Astrocyte (in vitro differentiated cells and primary cell): Measurements from ENCODE around the gene GRIN3A. TPM values are rescaled to one million over a fixed set of nuclear protein-coding genes. Genes with fewer than 3 reads are reported as not detected.

ENCODE experiments used
- DNase-seq: peaks from one replicate; pipeline ENCODE4 v3.0.0-alpha.2; 2010; ENCODE audit warnings: low read depth
- FAIRE-seq: peaks from 2 replicates; lab custom pipeline; 2011; peaks lifted over from hg19 to GRCh38; lab: Jason Lieb, UNC
- H2AFZ ChIP-seq: 2 replicates; pipeline ENCODE4 v1.6.0; 2012; ENCODE audit warnings: low read depth, low read length, inconsistent platforms
- H3K27ac ChIP-seq: 2 replicates; pipeline ENCODE4 v1.5.1; 2011; ENCODE audit warnings: low read depth, low read length, inconsistent platforms
- H3K27me3 ChIP-seq: 2 replicates; pipeline ENCODE4 v1.6.0; 2011; ENCODE audit warnings: low read length, inconsistent platforms; ENCODE audit not compliant: insufficient read depth
- H3K36me3 ChIP-seq: 2 replicates; pipeline ENCODE4 v1.5.1; 2011; ENCODE audit warnings: low read length, inconsistent platforms; ENCODE audit not compliant: insufficient read depth
- H3K4me1 ChIP-seq: 2 replicates; pipeline ENCODE4 v1.5.1; 2011; ENCODE audit warnings: low read length, inconsistent platforms; ENCODE audit not compliant: insufficient read depth
- H3K4me2 ChIP-seq: 2 replicates; pipeline ENCODE4 v1.6.0; 2012; ENCODE audit warnings: low read length, inconsistent platforms
- H3K4me3 ChIP-seq: 2 replicates; pipeline ENCODE4 v1.5.1; 2011; ENCODE audit warnings: low read depth, mild to moderate bottlenecking, low read length, inconsistent platforms; ENCODE audit not compliant: insufficient read depth
- H3K79me2 ChIP-seq: 2 replicates; pipeline ENCODE4 v1.6.0; 2012; ENCODE audit warnings: mild to moderate bottlenecking, low read length, inconsistent platforms; ENCODE audit not compliant: insufficient read depth
- H3K9ac ChIP-seq: 2 replicates; pipeline ENCODE4 v1.6.0; 2012; ENCODE audit warnings: mild to moderate bottlenecking, low read length, inconsistent platforms
- H3K9me3 ChIP-seq: 2 replicates; pipeline ENCODE4 v1.5.1; 2012; ENCODE audit warnings: low read depth, mild to moderate bottlenecking, low read length, inconsistent platforms; ENCODE audit not compliant: insufficient read depth
- H4K20me1 ChIP-seq: 2 replicates; pipeline ENCODE4 v1.6.0; 2012; ENCODE audit warnings: low read length, inconsistent platforms; ENCODE audit not compliant: insufficient read depth
- H3K27ac Mint-ChIP-seq: one replicate; pipeline ENCODE4 v1.8.0; 2021; ENCODE audit warnings: mild to moderate bottlenecking, mixed read lengths; ENCODE audit not compliant: unreplicated experiment
- H3K27me3 Mint-ChIP-seq: one replicate; pipeline ENCODE4 v1.8.0; 2021; ENCODE audit warnings: low read depth, mixed read lengths; ENCODE audit not compliant: unreplicated experiment
- H3K36me3 Mint-ChIP-seq: one replicate; pipeline ENCODE4 v1.8.0; 2021; ENCODE audit warnings: low read depth, mixed read lengths; ENCODE audit not compliant: unreplicated experiment
- H3K4me1 Mint-ChIP-seq: one replicate; pipeline ENCODE4 v1.8.0; 2021; ENCODE audit warnings: low read depth, mixed read lengths; ENCODE audit not compliant: unreplicated experiment
- H3K4me3 Mint-ChIP-seq: one replicate; pipeline ENCODE4 v1.8.0; 2021; ENCODE audit warnings: mild to moderate bottlenecking, moderate library complexity, mixed read lengths; ENCODE audit not compliant: unreplicated experiment
- H3K9me3 Mint-ChIP-seq: one replicate; pipeline ENCODE4 v1.8.0; 2021; ENCODE audit warnings: mild to moderate bottlenecking, mixed read lengths; ENCODE audit not compliant: unreplicated experiment
- CTCF ChIP-seq: IDR thresholded peaks from 2 replicates; pipeline ENCODE4 v1.5.1; 2011; ENCODE audit warnings: low read depth, mild to moderate bottlenecking, inconsistent platforms, low read length, moderate library complexity; ENCODE audit not compliant: insufficient read depth
- EZH2 ChIP-seq: IDR thresholded peaks from 2 replicates; pipeline ENCODE4 v1.6.1; 2012; ENCODE audit warnings: mild to moderate bottlenecking, low read length, inconsistent platforms; ENCODE audit not compliant: insufficient read depth
- total RNA-seq: library from RNA; stranded (reverse); gene quantifications from 2 replicates; pipeline ENCODE4 v1.2.1, GENCODE V29; 2021

GRIN3A gene
- total RNA-seq, 1 donor from 2014 or later, result not detected

GRCh38 chr9:101671567-101671966 lies 66.9 kb downstream of the GRIN3A start:
- Mint-ChIP-seq H3K36me3 (no peaks in the 10 kb centered on the region), H3K27ac (no peak overlapping the region), H3K4me3 (no peak overlapping the region), H3K9me3 (no peaks in the 10 kb centered on the region), H3K4me1 (no peaks in the 10 kb centered on the region), H3K27me3 (no peaks in the 10 kb centered on the region)
- Histone ChIP-seq H3K27me3 (no peaks in the 10 kb centered on the region), H3K9me3 (no peaks in the 10 kb centered on the region), H3K4me1 (no peaks in the 10 kb centered on the region), H4K20me1 (no peaks in the 10 kb centered on the region), H3K79me2 (no peaks in the 10 kb centered on the region), H2AFZ (no peak overlapping the region), H3K4me2 (no peak overlapping the region), H3K27ac (no peak overlapping the region), H3K9ac (no peak overlapping the region), H3K4me3 (no peak overlapping the region), H3K36me3 (no peaks in the 10 kb centered on the region)
- no peak for FAIRE-seq
- no peak for TF ChIP-seq EZH2
- no peak for TF ChIP-seq CTCF
- no peak for DNase-seq

- Histone ChIP-seq H3K4me2 (no peak overlapping the region), H3K4me1 (no peaks in the 10 kb centered on the region), H2AFZ (no peak overlapping the region), H3K79me2 (no peaks in the 10 kb centered on the region), H3K27me3 (no peaks in the 10 kb centered on the region), H4K20me1 (no peaks in the 10 kb centered on the region), H3K4me3 (no peak overlapping the region), H3K27ac (no peak overlapping the region), H3K9ac (no peak overlapping the region), H3K9me3 (no peaks in the 10 kb centered on the region), H3K36me3 (no peaks in the 10 kb centered on the region)
- DNase-seq (no peak), FAIRE-seq (no peak)
- no peaks in the 10 kb centered on the region for H3K27me3 Mint-ChIP-seq
- TF ChIP-seq EZH2 (no peak), CTCF (no peak)
- H3K4me3 Mint-ChIP-seq, result no peak overlapping the region
- no peaks in the 10 kb centered on the region for H3K9me3 Mint-ChIP-seq
- no peaks in the 10 kb centered on the region for H3K36me3 Mint-ChIP-seq
- H3K4me1 Mint-ChIP-seq, result no peaks in the 10 kb centered on the region
- no peak overlapping the region for H3K27ac Mint-ChIP-seq
These were observed 70.0 kb downstream of the GRIN3A start for GRCh38 chr9:101668421-101668820.

- no peak overlapping the region for H2AFZ ChIP-seq
- Mint-ChIP-seq H3K4me1 (no peaks in the 10 kb centered on the region), H3K4me3 (no peak overlapping the region), H3K27me3 (no peaks in the 10 kb centered on the region), H3K27ac (no peak overlapping the region), H3K36me3 (no peaks in the 10 kb centered on the region), H3K9me3 (no peaks in the 10 kb centered on the region)
- FAIRE-seq (no peak), DNase-seq (no peak)
- H3K79me2 ChIP-seq, result no peaks in the 10 kb centered on the region
- H3K4me2 ChIP-seq, result no peak overlapping the region
- H3K9me3 ChIP-seq, result no peaks in the 10 kb centered on the region
- no peaks in the 10 kb centered on the region for H3K4me1 ChIP-seq
- H3K4me3 ChIP-seq, result no peak overlapping the region
- no peaks in the 10 kb centered on the region for H4K20me1 ChIP-seq
- H3K36me3 ChIP-seq, result no peaks in the 10 kb centered on the region
- no peak overlapping the region for H3K9ac ChIP-seq
- no peaks in the 10 kb centered on the region for H3K27me3 ChIP-seq
- H3K27ac ChIP-seq, result no peak overlapping the region
- TF ChIP-seq EZH2 (no peak), CTCF (no peak)
These were observed 74.0 kb downstream of the GRIN3A start for GRCh38 chr9:101664453-101664852.
